Right cardiac atrium (tissue), 5 donors: Measurements from ENCODE around the gene SYT2. TPM values are rescaled to one million over a fixed set of nuclear protein-coding genes. Genes with fewer than 3 reads are reported as not detected.

Source experiments
- ATAC-seq, 2 donors: fragments of 200-7000 bp; cut with Tn5 transposase; one replicate each; pipeline versions ENCODE4 v1.8.0 to v1.9.1; 2020; ENCODE audit warnings: moderate library complexity in 2 of 2, mild to moderate bottlenecking in 1 of 2
- DNase-seq, 3 donors: peaks; one replicate each; pipeline ENCODE4 v3.0.0-alpha.2; 2020
- H3K27ac ChIP-seq: one replicate; pipeline ENCODE4 v1.5.1; 2013; ENCODE audit warnings: mild to moderate bottlenecking, low read length, control low read depth, moderate library complexity
- H3K27me3 ChIP-seq: one replicate; pipeline ENCODE4 v1.6.1; 2013; ENCODE audit not compliant: control insufficient read depth, insufficient read depth
- H3K4me1 ChIP-seq: one replicate; pipeline ENCODE4 v1.6.1; 2013; ENCODE audit warnings: low read length; ENCODE audit not compliant: control insufficient read depth, insufficient read depth
- H3K4me3 ChIP-seq: one replicate; pipeline ENCODE4 v1.5.1; 2013; ENCODE audit warnings: low read length, control low read depth
- H3K9me3 ChIP-seq: one replicate; pipeline ENCODE4 v1.6.1; 2013; ENCODE audit warnings: low read length; ENCODE audit not compliant: control insufficient read depth
- WGBS: extraction: QIAGEN DNeasy Blood & Tissue Kit; methylation state at CpG from one replicate; pipeline ENCODE4 v1.1.7; 2013; 5-methylcytosine and 5-hydroxymethylcytosine counted together
- intact Hi-C, 4 donors: fragments of 100-400 bp; cut with DNase I; formaldehyde crosslinking; loops; one replicate each; pipeline versions ENCODE4 v1.11.0 to v1.14.0; 2022 to 2023
- polyA plus RNA-seq: library from polyadenylated mRNA; stranded (reverse); fragments of 200-250 nt; gene quantifications from one replicate; pipeline ENCODE4 v1.2.3, GENCODE V29; 2013
- total RNA-seq, 4 donors: library from RNA; stranded (reverse); fragmentation: NEBNext Ultra II Directional; extraction: Animal tissue kit (Norgen Biotek cat#: 25700); gene quantifications; one replicate each; pipeline ENCODE4 v1.2.1, GENCODE V29; 2021
- donor health status: healthy with polysubstance abuse.
- donor health status: DM: no; HTN: yes; CAD: no.
- donor health status: DM: no; HTN: no; CAD: no.
- donor health status: DM: no; HTN: yes; CAD: no; lungs with severe emphysema.
- donor health status: DM: yes; HTN: yes; CAD: no.

The SYT2 gene
- total and polyA plus RNA-seq, 5 donors, result 0.02 TPM; not detected in 4

DNA sequence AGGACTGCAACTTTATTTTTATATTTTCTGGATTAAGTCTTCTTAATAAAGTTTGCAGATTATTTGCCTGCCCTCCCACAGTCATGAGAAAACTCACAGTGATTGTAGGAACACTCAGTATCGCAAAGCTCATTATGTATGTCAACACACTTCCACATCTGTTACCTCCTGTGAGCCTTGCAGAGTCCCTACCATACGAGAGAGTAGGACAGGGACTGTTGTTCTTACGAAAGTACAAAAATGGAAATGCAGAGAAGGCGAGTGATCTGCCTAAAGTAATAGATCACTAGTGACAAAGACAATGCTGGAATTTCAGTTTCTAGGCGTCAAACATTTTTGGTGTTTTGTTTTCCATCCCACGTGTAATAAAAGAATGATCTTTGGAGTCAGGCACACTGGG is 131.7 kb downstream of the SYT2 start:
- H3K9me3 ChIP-seq, result no peaks in the 10 kb centered on the region
- peaks cover 18% of the 10 kb centered on the region for H3K4me1 ChIP-seq
- H3K27me3 ChIP-seq, result no peaks in the 10 kb centered on the region
- intact Hi-C loops, result no loop called here
- ATAC-seq (no peak), DNase-seq (no peak)
- H3K4me3 ChIP-seq, result no peak overlapping the region
- peak overlapping the region; percentile 30 for H3K27ac ChIP-seq
- 50% methylated on average over 6 of the region's 6 CpGs for WGBS

DNA sequence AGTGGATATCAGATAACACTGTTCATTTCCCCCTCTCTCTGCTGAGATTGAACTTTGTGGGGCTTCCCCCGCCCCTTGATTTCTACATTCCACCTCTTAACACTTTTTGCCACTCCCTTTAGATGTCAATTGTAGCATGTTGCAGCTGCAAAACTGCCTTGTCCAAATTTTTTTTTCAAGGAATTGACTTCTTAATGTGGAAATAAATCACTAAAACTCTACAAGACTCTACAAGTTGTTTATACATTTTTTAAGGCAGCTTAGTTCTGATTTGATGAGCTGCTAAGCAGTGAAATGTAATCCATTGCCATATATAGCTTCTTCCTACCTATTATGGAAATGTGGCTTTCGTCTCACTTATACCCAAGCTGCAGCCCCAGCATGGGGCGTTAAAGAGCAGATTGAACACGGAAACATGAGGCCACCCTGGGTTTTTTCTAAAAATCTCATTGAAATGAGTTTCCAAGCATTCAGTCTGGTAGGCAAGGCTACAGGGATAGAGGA is 132.2 kb downstream of the SYT2 start:
- no peaks in the 10 kb centered on the region for H3K9me3 ChIP-seq
- WGBS, result 44% methylated on average over 4 of the region's 4 CpGs
- H3K4me1 ChIP-seq, result peaks cover 18% of the 10 kb centered on the region
- no peak for DNase-seq
- peak overlapping the region; percentile 74 for H3K27ac ChIP-seq
- H3K4me3 ChIP-seq, result no peak overlapping the region
- intact Hi-C loops, result no loop called here
- ATAC-seq, result no peak
- H3K27me3 ChIP-seq, result no peaks in the 10 kb centered on the region

DNA sequence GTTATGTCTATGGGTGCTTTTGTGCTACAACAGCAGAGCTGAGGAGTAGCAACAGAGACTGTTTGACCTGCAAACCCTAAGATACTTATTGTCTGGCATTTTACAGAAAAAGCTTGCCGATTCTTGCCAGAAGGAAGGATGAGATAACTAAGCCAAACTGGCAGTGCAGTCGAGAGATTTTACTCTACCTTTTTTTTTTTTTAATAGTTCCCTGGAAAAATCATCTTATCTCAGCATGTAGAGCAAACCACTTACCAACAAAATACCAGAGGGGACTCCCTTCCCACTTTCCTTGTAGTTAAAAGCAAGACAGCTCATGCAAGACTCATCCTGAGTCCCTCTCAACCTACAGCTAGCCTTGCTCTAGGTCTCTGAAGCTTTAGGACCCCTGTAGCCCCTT is 132.9 kb downstream of the SYT2 start:
- peaks cover 18% of the 10 kb centered on the region for H3K4me1 ChIP-seq
- intact Hi-C loops, result no loop called here
- ATAC-seq, result no peak

DNA sequence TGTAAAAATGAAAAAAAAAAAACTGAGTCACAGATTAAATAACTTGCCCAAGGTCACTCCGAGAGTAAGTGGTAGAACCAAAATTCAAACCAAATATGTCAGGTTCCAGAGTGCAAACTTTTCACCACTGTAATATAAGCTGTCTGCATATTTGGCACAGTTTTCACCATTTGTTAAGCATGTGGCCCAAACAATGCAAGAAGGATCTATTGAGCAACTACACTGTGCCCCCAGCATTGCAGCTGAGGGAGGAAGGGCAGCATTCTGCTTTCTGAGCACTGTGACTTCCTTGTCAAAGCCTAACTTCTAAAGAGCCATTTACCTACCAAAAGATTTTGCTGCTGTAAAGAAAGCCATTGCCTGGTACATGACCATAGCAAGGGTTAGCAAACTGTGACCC is 133.4 kb downstream of the SYT2 start:
- DNase-seq, result no peak
- intact Hi-C loops, result no loop called here

More for the DNA sequence above, 132.9 kb downstream of the SYT2 start:
- Histone ChIP-seq H3K27me3 (no peaks in the 10 kb centered on the region), H3K27ac (peak overlapping the region; percentile 49), H3K4me3 (no peak overlapping the region), H3K9me3 (no peaks in the 10 kb centered on the region)
- 9% methylated on average over 2 of the region's 2 CpGs for WGBS
- no peak for DNase-seq

DNA sequence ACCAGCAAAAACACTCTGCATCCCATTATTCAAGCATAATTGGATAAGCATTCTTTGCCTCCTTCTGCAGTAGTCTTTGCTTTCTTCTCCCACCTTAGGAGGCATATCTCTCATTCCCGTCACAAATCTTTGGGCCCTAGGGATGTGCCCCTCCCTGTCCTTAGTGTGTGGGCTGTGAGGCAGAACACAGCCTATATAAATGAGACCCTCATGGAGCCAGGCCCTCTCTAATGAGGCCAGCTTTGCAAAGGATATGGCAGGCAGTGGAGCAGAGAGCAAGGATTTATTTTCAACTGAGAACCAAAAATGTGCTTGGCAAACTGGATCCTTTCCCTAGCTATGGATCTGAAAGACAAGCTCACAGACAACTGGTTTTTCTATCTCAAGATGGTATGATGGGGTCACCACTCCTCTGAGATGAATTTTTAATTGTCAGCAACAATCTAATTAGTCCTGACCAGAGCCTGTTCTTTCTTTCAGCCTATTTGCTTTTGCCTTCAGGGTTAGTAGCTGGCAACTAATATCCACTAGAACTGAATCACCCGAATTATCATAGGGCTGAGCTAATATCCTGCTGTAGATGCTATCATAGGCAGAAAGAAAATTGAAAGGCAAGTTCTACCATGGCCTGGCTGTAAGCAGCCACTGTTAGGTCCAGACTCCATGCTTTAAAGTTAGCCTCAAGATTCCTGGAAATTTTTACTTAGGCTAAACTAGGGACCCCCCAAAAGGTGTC is 134.2 kb downstream of the SYT2 start:
- intact Hi-C loops, result no loop called here
- Histone ChIP-seq H3K4me1 (peaks cover 18% of the 10 kb centered on the region), H3K27ac (peak overlapping the region; percentile 30), H3K27me3 (no peaks in the 10 kb centered on the region), H3K9me3 (no peaks in the 10 kb centered on the region), H3K4me3 (no peak overlapping the region)
- ATAC-seq (peak in 1 of 2 donors; percentile 17), DNase-seq (no peak)
- 28% methylated on average over 2 of the region's 2 CpGs for WGBS

More for the DNA sequence above, 133.4 kb downstream of the SYT2 start:
- peak in 1 of 2 donors; percentile 15 for ATAC-seq
- Histone ChIP-seq H3K9me3 (no peaks in the 10 kb centered on the region), H3K4me1 (peaks cover 18% of the 10 kb centered on the region), H3K4me3 (no peak overlapping the region), H3K27ac (peak overlapping the region; percentile 30), H3K27me3 (no peaks in the 10 kb centered on the region)
- 75% methylated on average over 1 of the region's 1 CpG for WGBS

DNA sequence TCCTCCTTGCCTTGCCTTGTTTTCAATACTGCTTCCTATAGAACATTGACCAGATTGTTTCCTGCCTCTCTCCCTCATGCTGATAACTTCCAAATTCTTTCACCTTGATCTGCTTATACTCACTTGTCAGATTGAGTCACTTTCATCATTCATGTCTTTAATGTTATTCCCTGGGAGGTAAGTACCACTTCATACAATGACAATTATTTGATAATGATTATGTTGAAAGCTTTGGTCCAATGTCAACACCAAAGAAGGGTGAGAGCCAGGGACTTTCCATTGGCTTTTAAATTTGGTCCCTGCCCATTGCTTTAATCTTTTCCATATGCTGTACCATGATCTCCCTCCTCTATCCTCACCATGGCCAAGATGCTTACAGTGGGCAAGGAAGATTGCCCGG is 137.4 kb downstream of the SYT2 start:
- DNase-seq, result no peak
- no peak overlapping the region for H3K4me3 ChIP-seq
- no peak for ATAC-seq
- H3K27ac ChIP-seq, result no peak overlapping the region
- H3K4me1 ChIP-seq, result peaks cover 19% of the 10 kb centered on the region
- 89% methylated on average over 1 of the region's 1 CpG for WGBS
- H3K9me3 ChIP-seq, result no peaks in the 10 kb centered on the region
- intact Hi-C loops, result no loop called here
- no peaks in the 10 kb centered on the region for H3K27me3 ChIP-seq

DNA sequence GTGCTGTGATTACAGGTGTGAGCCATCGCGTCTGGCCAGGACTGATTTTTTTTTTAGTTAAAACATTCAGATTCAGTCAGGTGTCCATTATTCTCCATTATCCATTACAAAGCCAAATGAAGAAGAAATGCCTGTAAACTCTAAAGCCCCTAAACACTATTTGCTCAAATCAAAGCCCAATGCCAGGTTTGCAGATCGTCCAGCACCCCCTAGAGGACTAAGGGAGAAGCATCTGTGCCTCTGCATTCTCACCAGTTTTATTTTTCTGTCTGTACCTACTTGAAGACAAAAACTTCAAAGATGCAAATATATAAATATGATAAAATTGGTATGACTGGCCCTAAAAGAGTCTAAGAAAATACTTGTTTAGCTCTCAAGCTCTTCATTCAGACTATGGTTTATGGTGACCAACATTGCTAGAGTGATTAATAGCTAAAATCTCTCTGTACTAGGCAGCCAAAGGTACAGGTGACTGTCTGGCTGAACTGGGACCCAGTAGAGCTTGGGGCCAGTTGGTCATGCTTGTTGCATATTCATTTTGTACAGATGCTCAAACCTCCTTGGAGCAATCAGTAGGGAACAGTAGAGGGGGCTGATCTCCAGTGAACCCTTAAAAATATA is 138.4 kb downstream of the SYT2 start:
- H3K4me3 ChIP-seq, result no peak overlapping the region
- intact Hi-C loops, result no loop called here
- no peaks in the 10 kb centered on the region for H3K27me3 ChIP-seq
- 55% methylated on average over 3 of the region's 3 CpGs for WGBS
- ATAC-seq, result peak in 1 of 2 donors; percentile 30
- no peak overlapping the region for H3K27ac ChIP-seq
- no peaks in the 10 kb centered on the region for H3K9me3 ChIP-seq
- H3K4me1 ChIP-seq, result peaks cover 16% of the 10 kb centered on the region
- DNase-seq, result no peak

DNA sequence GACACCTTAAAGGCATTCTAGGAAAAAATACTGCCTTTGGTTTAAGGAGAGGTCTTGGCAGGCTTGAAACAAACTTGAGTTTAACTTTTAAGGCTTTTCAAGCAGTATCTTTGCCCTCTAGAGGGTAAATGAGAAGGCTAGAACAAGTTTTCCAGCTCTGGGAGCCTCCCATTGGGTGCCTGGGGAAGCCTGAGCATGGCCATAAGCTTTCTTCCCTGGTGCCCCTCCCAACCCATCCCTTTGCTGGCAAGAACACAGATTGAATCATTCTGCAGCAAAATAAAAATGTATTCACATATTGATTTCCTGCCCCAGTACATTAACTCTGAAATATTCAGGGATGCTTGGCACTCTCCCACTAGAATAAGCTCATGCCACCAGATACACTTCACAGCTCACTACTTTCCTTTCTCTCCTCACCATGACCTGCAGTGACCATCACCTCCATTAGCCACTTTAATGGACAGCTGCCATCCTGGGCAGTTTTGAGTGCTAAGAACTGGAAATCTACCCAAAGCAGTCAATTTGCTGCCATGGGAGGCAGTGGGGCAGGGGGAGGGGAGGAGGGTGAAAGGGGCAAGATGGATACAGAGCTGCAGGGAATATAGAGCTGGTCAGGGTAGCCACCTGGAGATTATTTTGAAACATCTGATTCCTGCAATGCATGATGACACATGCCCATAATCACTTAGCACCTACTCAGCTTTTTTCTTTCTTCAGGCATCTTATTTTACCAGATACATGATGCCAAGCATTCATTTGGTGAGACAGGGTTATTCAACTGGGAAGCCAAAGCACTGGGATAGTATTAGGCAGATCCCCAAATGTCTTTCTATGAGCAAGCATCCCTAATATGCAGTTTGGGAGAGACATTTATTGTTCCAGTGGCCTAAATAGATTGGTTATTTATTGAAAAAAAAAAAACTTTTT is 140.6 kb downstream of the SYT2 start:
- ATAC-seq, result no peak
- intact Hi-C loops, result no loop called here
- H3K4me1 ChIP-seq, result peaks cover 14% of the 10 kb centered on the region
- no peaks in the 10 kb centered on the region for H3K27me3 ChIP-seq
- no peak for DNase-seq
- H3K4me3 ChIP-seq, result no peak overlapping the region
- H3K9me3 ChIP-seq, result no peaks in the 10 kb centered on the region
- H3K27ac ChIP-seq, result no peak overlapping the region

DNA sequence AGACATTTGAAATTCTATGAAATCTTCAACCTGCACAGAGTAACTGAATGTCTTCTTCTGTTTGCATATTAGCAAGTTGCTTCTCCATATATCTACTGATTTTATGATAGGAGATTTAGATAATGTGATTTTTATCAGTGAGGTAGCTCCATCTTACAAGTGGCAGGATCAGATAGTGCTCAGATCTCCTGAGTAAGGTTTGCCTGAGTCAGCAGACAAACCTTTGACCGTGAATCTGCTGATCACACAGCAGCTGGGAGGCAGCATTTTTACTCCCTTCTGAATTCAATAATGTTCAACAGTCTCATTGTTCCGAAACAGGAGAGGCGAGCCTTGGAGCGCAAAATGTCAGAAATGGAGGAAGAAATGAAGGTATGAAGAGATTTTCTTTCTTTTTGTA is 141.4 kb downstream of the SYT2 start:
- Histone ChIP-seq H3K27ac (peak overlapping the region; percentile 67), H3K27me3 (no peaks in the 10 kb centered on the region), H3K4me3 (no peak overlapping the region), H3K4me1 (peaks cover 14% of the 10 kb centered on the region), H3K9me3 (no peaks in the 10 kb centered on the region)
- intact Hi-C loops, result no loop called here
- 72% methylated on average over 4 of the region's 4 CpGs for WGBS
- ATAC-seq, result no peak
- no peak for DNase-seq

DNA sequence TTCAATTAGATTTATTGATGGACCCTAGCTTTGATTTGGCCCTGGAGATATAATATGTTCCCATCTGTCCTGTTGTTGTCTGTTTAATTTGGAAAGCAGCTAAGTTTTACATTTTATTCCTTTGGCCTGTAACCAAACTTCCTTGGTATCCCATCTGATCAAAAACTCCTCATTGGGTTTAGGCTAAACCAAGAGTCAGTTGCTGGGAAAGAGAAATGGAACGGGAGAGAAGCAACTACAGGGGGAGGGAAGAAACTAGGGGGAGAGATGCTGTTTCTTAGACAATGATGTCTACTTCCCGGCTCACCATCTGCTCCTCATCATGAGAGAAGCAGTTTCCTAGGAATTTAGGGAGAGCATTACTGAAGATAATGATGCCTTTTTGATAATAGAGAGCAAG is 141.8 kb downstream of the SYT2 start:
- DNase-seq (no peak), ATAC-seq (no peak)
- no peaks in the 10 kb centered on the region for H3K27me3 ChIP-seq
- peak overlapping the region; percentile 41 for H3K27ac ChIP-seq
- H3K4me1 ChIP-seq, result peaks cover 14% of the 10 kb centered on the region
- H3K4me3 ChIP-seq, result no peak overlapping the region
- 55% methylated on average over 2 of the region's 2 CpGs for WGBS
- intact Hi-C loops, result no loop called here
- no peaks in the 10 kb centered on the region for H3K9me3 ChIP-seq

DNA sequence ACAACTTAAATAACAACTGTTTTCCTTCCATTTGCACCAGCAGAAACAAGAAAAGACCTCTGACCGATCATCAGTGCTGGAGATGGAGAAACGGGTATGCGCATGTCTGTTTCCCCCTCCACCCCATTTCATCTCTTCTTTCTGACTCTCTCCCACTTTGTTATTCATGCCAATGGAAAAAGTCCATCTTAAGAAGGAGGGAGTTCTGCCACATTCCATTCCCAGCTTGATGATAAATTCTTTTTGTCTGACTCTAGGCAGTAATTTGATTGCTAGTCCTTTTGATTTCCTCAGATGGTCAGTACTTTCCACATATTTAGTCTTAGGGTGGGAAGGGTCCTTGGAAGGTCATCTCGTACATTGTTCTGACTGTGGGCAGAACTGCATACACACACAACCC is 142.5 kb downstream of the SYT2 start:
- intact Hi-C loops, result no loop called here
- no peak for DNase-seq
- 59% methylated on average over 4 of the region's 4 CpGs for WGBS
- no peak overlapping the region for H3K4me3 ChIP-seq
- ATAC-seq, result peak in 1 of 2 donors; percentile 5
- peaks cover 14% of the 10 kb centered on the region for H3K4me1 ChIP-seq
- H3K27ac ChIP-seq, result peak overlapping the region; percentile 25
- no peaks in the 10 kb centered on the region for H3K9me3 ChIP-seq
- H3K27me3 ChIP-seq, result no peaks in the 10 kb centered on the region
